GM18502 (cell line): Measurements from ENCODE around the gene FOXP1.

ENCODE experiments used
- ATAC-seq: cut with Tn5 transposase; IDR thresholded peaks from one replicate; pipeline ENCODE4 v1.9.1; 2021; ENCODE audit warnings: mild to moderate bottlenecking; ENCODE audit not compliant: unreplicated experiment, poor library complexity

The FOXP1 gene

DNA sequence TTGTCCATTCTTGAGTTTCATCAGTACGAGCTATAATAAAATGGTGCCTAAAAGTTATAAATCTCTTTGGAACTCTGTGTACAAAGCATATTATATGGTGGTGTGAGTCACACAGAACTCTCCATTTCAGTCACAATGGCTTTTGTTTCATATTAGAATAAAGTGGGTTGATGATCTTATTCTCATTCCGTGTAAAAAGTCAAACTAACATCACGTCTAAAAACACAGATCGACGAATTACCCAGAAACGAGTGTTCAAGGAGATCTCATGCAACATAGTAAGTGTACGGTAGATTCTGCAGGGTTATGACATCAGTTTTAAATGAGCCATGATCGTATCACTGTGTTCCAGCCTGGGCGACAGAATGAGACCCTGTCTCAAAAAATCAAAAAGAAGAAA is 122.4 kb downstream of the FOXP1 start:
- no peak for ATAC-seq

DNA sequence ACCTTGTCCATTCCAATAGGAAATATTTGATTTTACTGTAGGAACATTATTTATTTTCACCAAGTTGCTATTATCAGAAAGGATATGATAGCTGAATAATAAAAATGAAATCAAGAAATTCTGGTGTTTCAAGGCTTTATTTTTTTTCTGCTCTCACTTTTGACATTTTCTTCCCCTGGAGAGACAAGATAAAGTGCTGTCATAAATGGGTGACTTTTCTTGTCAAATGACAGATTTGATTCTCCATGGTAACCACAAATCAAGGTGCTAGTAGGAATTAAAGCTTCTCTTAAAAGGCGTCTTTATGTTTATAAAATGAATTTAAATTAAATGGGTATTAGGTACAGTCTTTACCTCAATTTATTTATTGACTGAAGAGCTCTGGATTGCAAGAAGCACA is 124.6 kb downstream of the FOXP1 start:
- no peak for ATAC-seq

DNA sequence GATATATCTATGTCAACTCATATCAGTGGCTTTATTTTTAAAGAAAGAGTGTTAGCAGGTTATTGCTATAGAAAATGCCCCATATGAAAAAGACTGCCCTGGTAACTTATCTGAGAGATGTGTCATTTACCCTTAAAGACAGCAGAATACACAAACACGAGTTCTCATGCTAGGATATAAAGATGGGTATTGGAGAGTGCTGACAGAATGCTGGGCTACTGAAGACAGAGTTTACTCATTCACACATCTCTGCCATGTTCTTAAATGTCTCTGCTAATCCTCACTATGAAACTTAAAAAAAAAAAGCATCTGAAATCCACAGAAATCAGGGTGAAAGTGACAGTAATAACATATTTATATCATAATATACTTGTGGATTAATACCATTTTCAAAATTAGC is 126.7 kb downstream of the FOXP1 start:
- ATAC-seq, result no peak

DNA sequence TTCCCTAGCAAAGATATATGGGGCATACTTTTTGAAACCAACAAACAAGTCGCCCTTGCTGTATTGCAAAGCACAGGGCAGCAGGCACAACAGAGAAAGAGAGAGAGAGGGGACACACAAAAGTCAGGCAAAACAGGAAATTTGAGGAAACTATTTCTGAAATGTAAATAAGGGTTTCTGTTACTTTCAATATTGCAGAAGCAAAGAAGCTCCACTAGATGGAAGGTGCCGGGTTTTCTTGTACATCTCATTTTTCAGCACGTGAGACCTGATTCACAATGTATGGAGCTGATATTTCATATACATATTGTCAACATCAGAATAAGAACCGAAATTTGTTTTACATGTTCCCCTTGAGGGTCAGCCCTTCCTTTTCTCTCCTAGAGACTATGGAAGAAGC is 127.4 kb downstream of the FOXP1 start:
- peak; percentile 52 for ATAC-seq

DNA sequence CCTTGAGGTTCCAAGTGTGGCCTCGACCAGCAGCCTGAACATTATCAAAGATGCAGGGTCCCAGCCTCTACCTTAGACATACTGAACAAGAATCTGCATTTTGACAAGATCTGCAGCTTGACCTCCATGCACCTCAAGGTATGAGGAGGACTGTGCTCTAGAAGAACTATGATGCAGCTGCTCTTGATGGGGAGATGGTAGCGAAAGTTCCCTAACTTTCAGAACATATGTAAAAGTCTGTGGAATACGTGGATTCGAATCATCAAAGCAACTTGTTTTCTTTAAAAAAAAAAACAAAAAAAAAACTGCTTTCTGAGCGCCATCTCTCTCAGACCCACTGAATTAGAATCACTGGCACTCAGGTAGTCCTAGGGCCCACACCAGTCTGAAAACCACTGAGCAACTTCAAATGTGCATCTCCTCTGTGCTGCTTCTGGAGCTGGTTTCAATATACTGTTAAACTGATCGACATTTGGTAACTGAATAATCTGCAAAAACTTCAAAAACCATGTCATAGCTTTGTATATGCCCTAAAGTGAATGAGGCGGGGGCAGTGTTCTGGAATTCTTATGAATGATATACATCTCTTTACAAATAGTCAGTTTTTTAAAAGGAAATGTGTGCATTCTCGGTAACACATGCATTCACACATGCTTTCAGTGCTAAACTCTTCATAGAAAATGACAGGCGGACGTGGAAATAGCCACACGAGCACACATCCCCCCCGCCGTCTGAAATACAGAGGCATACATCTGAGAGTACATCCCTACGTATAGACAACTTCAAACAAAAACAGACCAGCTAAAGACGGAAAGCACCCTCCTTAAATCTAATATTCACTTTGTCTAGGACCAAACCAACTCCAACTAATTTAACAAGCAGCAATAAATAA is 128.8 kb downstream of the FOXP1 start:
- ATAC-seq, result no peak

DNA sequence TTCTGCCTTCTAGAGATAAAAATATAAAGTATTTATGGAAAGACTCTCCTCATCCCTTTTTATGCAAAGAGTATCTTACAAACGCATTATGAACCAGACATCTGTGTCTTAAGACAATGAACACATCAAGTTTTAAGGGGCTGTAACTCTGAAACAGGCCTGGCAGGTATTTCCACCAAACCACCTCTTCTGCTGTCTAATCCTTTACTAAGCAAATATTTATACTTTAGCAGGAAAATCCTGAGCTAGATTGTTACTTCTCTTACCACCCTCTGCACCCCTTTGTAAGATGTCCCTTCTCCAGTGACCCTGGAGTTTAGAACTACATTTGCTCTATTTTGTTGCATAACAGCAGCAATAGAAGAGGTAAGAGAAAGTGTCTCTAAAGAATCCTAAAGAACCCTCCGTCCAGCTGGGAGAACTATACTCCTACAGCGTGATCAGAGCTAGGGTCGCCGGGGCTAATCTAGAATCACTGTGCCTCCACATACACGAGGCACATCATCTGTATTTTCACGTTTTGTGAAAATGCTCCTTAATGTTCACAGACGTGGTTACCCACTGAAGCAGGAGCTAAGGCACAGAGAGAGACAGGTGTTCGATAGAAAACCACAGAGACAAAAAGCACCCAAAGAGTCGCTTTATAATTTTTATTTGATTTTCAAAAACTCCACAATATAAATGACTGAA is 129.6 kb downstream of the FOXP1 start:
- no peak for ATAC-seq

DNA sequence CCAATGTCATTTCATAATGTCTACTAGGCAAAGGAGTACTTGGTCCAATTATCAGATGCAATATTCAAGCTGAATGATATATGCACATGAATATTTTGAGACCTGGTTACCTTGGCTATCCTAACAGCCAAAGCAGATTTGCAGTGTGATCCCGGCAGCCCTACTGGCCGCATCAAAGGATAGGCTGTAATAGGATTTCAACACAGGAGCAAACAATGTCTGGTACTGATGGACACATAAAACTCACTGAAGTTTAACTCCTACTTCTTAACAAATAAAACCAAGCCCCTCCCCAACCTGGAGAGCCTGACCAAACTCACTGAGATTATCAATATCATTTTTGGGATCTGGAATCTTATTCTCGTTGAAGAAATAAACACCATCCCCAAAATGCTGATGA is 130.2 kb downstream of the FOXP1 start:
- ATAC-seq, result no peak

DNA sequence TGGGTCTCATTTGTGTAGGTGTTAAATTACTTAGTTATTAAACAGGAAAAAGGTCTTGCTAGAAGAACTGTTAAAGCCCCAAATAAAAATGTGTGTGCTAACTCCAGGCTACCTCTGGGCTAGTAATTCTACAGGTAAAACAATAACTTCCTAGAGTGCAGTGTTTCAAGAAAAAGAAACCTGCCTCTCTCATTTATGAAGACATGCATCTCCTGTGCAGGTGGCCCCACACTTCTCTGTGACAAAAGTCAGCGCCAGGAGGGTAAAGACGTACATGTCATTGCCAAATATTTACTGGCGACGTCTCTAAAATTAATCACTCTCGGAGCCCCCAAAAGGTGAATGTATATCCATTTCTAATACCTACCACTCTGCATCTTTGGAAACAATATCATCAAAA is 131.7 kb downstream of the FOXP1 start:
- no peak for ATAC-seq

DNA sequence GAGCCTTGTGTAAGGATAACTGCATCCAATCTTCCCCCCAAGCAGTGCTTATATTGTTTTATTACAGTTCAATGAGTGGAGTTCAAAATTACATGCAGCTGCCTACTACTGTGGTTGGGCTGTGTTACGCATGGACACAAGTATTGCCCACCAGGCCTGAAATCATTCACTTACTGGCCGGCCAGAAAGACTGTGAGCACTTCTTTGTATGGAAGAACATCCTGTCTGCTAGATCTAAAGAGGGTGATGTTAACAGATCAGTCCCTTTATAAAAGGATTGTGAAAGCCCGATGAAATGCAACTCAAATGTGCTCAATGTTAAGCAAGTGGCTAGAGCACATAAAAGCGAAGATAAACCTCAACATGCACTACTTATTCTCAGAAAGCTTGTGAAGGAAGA is 132.5 kb downstream of the FOXP1 start:
- no peak for ATAC-seq

DNA sequence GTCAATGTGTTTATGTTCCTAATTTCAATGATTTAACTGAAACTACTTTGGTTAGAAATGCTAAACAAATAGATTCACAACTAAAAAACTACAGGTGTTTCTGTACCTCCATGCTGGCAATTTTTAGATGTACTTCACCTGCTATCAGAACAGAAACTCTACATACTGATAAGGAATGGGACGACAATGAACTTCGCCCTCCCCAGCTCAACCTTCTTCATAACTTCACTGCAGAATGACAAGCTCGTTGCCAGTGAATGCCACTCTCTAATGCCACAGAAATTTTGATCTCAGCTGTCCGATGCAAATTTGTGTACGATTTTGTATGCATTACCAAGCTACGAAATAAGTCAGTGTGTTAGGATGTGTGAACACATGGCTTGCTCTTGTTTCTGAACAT is 133.4 kb downstream of the FOXP1 start:
- ATAC-seq, result no peak

DNA sequence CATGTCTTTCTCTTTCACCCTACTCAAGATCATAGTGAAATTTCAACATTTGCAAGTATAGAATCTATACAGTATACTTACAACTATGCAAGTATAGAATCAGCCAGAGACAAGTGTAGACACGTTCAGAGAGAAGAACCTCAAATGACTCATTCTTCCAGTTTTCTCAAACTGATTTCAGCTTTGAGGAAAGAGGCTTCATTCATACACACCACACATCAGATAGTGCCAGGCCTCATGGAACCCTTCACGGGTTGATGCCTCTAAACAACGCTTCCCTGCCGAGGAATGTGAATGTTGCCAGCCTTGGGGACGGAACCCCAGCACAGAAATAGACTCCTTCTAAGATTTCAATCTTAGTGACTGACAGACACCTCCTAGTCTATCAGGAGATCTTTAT is 135.7 kb downstream of the FOXP1 start:
- ATAC-seq, result no peak

DNA sequence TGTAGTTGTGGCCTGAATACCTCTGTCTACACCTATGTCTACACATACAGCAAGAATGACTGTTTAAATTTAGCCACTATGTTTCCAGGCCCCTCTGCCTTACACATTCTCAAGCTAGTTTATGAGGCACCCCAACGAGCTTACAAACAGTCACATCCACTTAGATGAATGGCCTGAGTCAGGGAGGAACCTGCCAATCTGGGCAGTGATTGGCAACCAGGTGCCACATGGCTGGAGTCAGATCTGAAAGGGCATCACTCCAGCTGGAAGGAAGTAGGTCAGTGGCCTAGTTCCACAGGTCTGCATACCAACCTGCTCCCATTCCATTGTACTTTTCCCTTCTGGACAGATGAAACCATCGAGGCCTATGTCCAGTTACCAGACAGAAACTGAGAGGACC is 136.3 kb downstream of the FOXP1 start:
- no peak for ATAC-seq

DNA sequence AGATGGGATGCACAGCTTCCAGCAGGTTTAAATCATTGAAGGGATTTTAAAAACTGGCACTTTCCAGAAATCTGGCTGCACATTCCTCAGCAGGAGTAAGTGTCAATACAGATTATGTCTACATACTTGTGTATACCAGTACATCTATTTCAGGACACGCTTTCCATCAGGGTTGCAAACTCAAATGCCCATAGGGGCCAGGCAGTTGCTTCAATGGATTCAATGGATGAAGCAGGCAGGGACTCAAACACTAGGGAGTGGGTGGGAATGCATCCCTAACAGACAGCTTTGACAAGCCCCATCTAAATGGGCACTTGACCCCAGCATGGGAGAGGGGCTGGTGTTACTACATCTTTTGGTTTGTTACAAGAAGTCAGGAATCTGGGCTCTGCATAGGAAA is 136.8 kb downstream of the FOXP1 start:
- ATAC-seq, result no peak

DNA sequence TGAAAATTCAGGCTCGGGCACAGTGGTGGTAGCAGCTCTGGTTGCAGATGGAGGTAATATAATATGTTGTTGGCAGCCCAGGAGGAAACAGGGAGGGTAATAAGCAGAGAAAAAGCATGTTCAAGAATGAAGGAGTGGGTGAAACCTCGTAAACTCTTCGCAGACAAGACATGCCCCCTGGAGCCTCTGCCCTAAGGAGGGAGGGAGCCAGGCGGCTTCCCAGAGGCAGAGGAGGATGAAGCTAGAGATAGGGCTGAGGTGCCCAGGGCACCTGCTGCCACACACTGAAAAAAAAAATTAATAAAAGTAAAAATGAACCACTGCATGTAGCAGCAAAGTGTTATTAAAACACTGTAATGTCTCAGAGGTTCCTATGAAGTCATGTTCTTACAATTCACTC is 137.3 kb downstream of the FOXP1 start:
- ATAC-seq, result no peak

DNA sequence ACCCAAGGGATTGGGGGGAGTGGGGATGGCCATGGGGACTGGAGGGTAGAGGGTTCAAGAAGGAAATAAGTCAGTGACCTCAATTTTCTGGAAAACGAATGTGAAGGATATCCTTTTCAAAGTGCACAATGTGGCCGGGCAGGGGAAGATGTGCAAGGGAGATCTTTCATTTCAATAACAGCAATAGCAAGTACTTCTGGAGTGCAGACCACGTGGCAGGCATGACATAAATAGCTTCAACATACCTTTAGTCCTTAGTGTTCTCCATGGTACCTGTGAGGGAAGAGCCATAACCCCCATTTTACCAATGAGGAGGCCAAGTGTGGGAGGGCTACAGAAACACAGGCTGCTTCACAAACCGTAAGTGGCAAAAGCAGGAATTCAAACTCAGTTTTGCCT is 138.7 kb downstream of the FOXP1 start:
- ATAC-seq, result no peak

DNA sequence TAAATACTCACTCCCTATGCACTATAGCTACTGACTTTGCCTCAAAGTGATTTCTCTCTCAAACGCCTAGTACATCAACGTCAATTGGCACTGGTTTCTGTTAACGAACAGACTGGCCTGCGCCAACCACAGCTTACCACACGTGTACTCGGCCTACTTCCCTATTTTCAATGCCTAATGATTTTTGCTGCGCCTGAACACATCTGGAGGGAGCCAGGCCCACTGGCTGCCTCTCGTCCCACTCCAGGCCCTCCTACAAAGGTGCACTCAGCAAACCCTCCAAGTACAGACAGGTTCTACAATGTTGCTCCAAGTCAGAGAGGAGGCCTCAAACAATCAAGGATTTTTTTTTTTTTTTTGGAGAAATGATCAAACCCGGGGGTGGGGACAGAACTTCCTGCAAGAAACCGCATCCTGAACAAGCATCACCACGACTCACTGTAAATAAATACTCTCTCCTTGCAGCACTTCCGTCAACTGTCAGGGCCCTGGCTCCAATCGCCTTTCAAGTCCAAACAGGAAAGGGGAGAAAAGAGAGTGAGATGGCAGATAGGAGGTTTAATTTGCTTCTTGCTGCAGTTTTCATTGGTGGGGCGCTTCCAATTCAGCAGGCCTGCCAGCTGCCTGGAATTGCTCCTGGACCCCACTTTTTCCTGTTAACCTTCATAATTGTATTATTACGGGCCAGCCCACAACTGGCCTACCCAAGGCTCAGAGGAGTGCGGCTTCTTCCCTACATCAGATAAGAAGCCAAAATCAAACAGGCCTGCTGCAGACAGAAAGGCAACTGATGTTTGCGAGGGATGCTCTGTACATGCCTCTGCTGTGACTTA is 139.3 kb downstream of the FOXP1 start:
- peak; percentile 96 for ATAC-seq

DNA sequence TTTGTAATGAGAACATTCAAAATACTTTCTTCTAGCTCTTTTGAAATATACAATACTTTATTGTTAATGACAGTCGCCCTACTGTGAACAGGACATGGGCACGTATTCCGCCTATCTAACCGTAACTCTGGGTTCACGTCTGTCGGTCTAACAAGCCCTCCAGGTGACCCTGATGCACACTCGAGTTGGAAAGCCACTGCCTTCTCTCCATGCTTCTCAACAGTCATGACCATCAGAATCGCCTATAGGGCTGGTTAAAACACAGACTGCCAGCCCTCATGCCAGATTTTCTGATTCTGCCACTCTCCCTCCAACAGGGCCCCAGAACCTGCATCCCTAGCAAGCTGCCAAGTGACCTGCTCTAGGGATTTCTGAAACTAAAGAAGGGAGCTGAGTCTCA is 140.2 kb downstream of the FOXP1 start:
- no peak for ATAC-seq

DNA sequence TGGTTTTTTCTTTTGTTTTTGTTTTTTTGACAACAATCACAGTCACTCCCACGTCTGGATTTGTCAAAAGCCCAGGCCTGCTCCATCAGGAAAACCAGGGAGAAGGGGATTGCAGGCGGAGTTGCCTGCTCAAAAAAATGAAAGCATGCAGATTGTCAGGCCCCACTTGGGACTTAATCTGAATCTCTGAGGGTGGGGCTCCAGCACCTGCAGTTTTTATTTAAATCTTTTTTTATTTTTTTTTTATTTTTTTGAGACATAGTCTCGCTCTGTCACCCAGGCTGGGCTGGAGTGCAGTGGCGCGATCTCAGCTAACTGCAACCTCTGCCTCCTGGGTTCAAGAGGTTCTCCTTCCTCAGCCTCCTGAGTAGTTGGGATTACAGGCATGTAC is 140.9 kb downstream of the FOXP1 start:
- no peak for ATAC-seq

DNA sequence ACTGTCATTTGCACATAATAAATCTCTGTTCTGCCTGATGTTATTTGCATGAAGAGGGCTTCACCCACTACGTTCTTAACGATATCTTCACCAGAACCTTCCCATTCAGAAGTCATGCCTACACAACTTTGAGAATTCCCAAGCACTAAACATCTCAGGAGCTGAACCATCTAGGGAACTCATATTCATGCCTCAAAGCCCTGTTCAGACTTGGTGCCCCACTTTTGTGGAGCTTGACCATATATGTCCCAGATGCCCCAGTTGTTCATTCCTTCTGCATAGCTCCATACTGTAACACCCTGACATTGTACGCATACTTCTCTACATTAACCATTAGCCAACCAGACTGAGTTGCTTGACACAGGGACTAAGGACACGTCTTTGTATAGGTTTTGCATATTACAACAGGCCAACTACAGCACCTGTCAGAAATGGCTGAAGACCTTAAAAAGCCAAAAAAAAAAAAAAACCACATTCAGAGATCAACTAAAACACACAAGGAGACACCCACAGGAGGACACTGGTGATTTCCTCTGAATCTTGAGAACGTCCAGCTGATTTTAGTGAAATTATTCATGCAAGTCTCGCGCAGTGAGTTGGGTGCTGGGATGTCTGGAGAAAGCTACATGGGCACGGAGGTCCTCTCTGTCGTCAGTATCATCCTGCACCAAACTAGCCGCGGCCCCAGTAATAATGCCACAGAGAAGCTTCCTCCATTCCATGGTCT is 141.4 kb downstream of the FOXP1 start:
- no peak for ATAC-seq

DNA sequence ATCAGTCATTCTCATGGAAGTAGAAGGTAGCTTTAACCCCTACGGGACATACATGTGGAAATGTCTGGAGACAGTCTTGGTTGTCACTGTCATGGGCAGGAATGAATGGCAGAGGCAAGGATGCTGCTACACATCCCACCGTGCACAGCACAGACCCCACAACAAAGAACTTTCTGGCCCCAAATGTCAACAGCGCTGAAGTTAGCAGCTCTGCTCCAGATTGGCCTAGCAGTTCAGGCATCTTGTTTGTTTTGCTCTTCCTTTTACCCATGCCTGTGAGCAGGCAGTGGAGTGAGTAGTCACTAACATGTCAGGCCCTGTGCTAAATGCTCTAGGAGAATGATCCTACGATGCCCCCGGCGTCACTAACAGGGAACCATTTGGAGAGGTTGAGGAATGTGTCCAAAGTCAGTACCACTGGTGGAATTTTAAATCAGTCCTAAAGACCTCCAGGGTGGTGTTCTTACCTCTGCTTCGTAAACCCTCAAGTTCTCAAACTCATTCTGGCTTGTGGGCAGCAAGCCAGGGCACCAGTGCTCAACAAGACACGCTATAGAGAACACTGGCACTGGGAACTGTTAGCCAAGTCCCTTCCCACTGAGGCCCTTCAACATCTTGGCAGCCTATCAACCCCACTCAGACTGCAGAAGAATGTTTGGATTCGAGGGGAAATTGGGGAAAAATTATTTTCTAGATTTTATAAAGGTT is 142.2 kb downstream of the FOXP1 start:
- no peak for ATAC-seq
